Heart right ventricle (tissue), 16 donors: ENCODE data around the gene ABLIM2. TPM values are rescaled to one million over a fixed set of nuclear protein-coding genes. Genes with fewer than 3 reads are reported as not detected.
A peak's percentile ranks its signal among the peaks of the same experiment; 100 is the strongest.

ENCODE experiments used
- ATAC-seq, 8 donors: fragments of 200-7000 bp; cut with Tn5 transposase; one replicate each; pipeline ENCODE4 v1.9.1; 2020; ENCODE audit warnings: mild to moderate bottlenecking in 8 of 8, moderate library complexity in 8 of 8, moderate number of reproducible peaks in 1 of 8
- DNase-seq, 2 donors: peaks; one replicate each; pipeline ENCODE4 v3.0.0-alpha.2; 2020
- H3K27ac ChIP-seq, 10 donors: fragments of 200-600 bp; sonication (generic) in 2 of 10; one replicate each; pipeline versions ENCODE4 v1.5.0 to v1.8.0; 2020 to 2022; ENCODE audit warnings: mild to moderate bottlenecking in 3 of 10
- H3K27me3 ChIP-seq, 7 donors: fragments of 200-600 bp; one replicate each; pipeline ENCODE4 v1.8.0; 2021 to 2022; ENCODE audit warnings: mild to moderate bottlenecking in 2 of 7
- H3K36me3 ChIP-seq, 9 donors: fragments of 200-600 bp; sonication (generic) in 1 of 9; one replicate each; pipeline versions ENCODE4 v1.5.0 to v1.8.0; 2020 to 2022; ENCODE audit warnings: mild to moderate bottlenecking in 2 of 9
- H3K4me1 ChIP-seq, 9 donors: fragments of 200-600 bp; sonication (generic) in 1 of 9; one replicate each; pipeline versions ENCODE4 v1.5.0 to v1.8.0; 2020 to 2022; ENCODE audit warnings: mild to moderate bottlenecking in 4 of 9
- H3K4me3 ChIP-seq, 10 donors: fragments of 200-600 bp; sonication (generic) in 2 of 10; one replicate each; pipeline versions ENCODE4 v1.5.0 to v1.8.0; 2020 to 2022; ENCODE audit warnings: mild to moderate bottlenecking in 7 of 10, moderate library complexity in 2 of 10
- H3K9me3 ChIP-seq, 11 donors: fragments of 200-600 bp in 10 of 11; sonication (generic) in 2 of 11; one replicate each; pipeline versions ENCODE4 v1.5.0 to v1.8.0; 2013 to 2022; ENCODE audit warnings: mild to moderate bottlenecking in 2 of 11, control low read depth in 1 of 11, moderate library complexity in 1 of 11
- CTCF ChIP-seq, 9 donors: fragments of 200-600 bp; sonication (generic) in 2 of 9; IDR thresholded peaks; one replicate each; pipeline versions ENCODE4 v1.5.0 to v1.8.0; 2021 to 2022; ENCODE audit warnings: antibody characterized with exemption in 9 of 9, mild to moderate bottlenecking in 5 of 9, moderate library complexity in 1 of 9
- WGBS, 2 donors: extraction: QIAGEN DNeasy Blood & Tissue Kit; methylation state at CpG; one replicate each; pipeline ENCODE4 v1.1.7; 2013; ENCODE audit warnings: inconsistent platforms in 1 of 2; 5-methylcytosine and 5-hydroxymethylcytosine counted together
- intact Hi-C, 10 donors: fragments of 100-400 bp; cut with DNase I; formaldehyde crosslinking; loops; one replicate each; pipeline versions ENCODE4 v1.11.1 to v1.14.2; 2022
- polyA plus RNA-seq, 2 donors: library from polyadenylated mRNA; stranded (reverse); fragments of 200-250 nt; gene quantifications; one replicate each; pipeline ENCODE4 v1.2.3, GENCODE V29; 2013
- total RNA-seq, 10 donors: library from RNA; stranded (reverse); fragmentation: NEBNext Ultra II Directional in 3 of 10; extraction: Animal tissue kit (Norgen Biotek cat#: 25700) in 3 of 10; gene quantifications; one replicate each; pipeline versions ENCODE4 v1.2.1 to v1.2.4, GENCODE V29; 2021 to 2023
- donor health status: Arrhythmogenic right ventricular cardiomyopathy.
- donor health status: ischemic (EF 13 %, LVEDD 7.1; RV severe dilation, severe dysfunction).
- donor health status: healthy with polysubstance abuse.
- donor health status: DM: no; HTN: yes; CAD: no.
- donor health status: DM: no; HTN: no; CAD: no.
- donor health status: ischemic (EF 25% LVEDD 6.9; RV normal size, moderate dysfunction).
- donor health status: ischemic (EF 25% LVEDD 5.7; RV mildly dilated, moderate dysfunction).
- donor health status: healthy.
- donor health status: DM: yes; HTN: yes; CAD: no.
- donor health status: Ischemic cardiomyopathy.
- donor health status: ischemic (EF 35%, LVEDD 5.7; RV mildly dilated, moderate dysfunction).
- donor health status: nonischemic (EF 11% LVEDD 7.7; RV severe dilation, severe dysfunction).
- donor health status: DM: yes; HTN: yes; CAD: no.
- donor health status: PGD.
- donor health status: ischemic (EF 29% LVEDD 5.4; RV normal size, mild dysfunction).
- donor health status: nonischemic (EF 23%, LVEDD 6.1; RV moderate dilation, normal function).

Gene ABLIM2
- total and polyA plus RNA-seq, 12 donors, result 7.2 to 27.8 (median 17.6) TPM

- intact Hi-C loops, result loop anchor here in 8 of 10 donors (5.0 to 10.0 kb wide), 6 partner anchors 56 to 228 kb away; no protein-coding TSS in a partner anchor
- ATAC-seq (no peak), DNase-seq (no peak)
- H3K4me1 ChIP-seq, result peaks cover 18 to 58% (median 47%) of the 10 kb centered on the region in 9 donors
- no peak overlapping the region for H3K27ac ChIP-seq
- no peaks in the 10 kb centered on the region for H3K27me3 ChIP-seq
- H3K9me3 ChIP-seq, result no peaks in the 10 kb centered on the region
- H3K4me3 ChIP-seq, result no peak overlapping the region
- no peak for TF ChIP-seq CTCF (IDR thresholded peaks at IDR 0.05)
- H3K36me3 ChIP-seq, result no peaks in the 10 kb centered on the region
- 92 to 93% methylated on average over 10 of the region's 10 CpGs for WGBS, 2 donors
Measured at GRCh38 chr4:8179074-8179473, 20.5 kb upstream of the ABLIM2 start.

- no peak for ATAC-seq
- no peak for TF ChIP-seq CTCF (IDR thresholded peaks at IDR 0.05)
- Histone ChIP-seq H3K36me3 (no peaks in the 10 kb centered on the region), H3K9me3 (no peaks in the 10 kb centered on the region), H3K4me1 (peaks cover 15 to 47% (median 35%) of the 10 kb centered on the region in 9 donors), H3K27ac (no peak overlapping the region), H3K4me3 (no peak overlapping the region), H3K27me3 (peaks cover 0 to 4% (median 0%) of the 10 kb centered on the region in 7 donors)
- DNase-seq, result no peak
- intact Hi-C loops, result loop anchor here in 8 of 10 donors (5.0 to 10.0 kb wide), 6 partner anchors 57 to 229 kb away; no protein-coding TSS in a partner anchor
- 92% methylated on average over 11 of the region's 11 CpGs for WGBS, 2 donors
Measured at GRCh38 chr4:8177956-8178355, 19.3 kb upstream of the ABLIM2 start.

GRCh38 chr4:8177552-8177951 lies 18.9 kb upstream of the ABLIM2 start:
- Histone ChIP-seq H3K27me3 (peaks cover 0 to 5% (median 0%) of the 10 kb centered on the region in 7 donors), H3K4me1 (peaks cover 11 to 42% (median 31%) of the 10 kb centered on the region in 9 donors), H3K4me3 (no peak overlapping the region), H3K27ac (no peak overlapping the region), H3K36me3 (no peaks in the 10 kb centered on the region), H3K9me3 (no peaks in the 10 kb centered on the region)
- ATAC-seq, result no peak
- WGBS, 2 donors, result 59 to 64% methylated on average over 6 of the region's 6 CpGs
- no peak for TF ChIP-seq CTCF (IDR thresholded peaks at IDR 0.05)
- DNase-seq, result no peak
- intact Hi-C loops, result loop anchor here in 8 of 10 donors (5.0 to 10.0 kb wide), 6 partner anchors 57 to 230 kb away; no protein-coding TSS in a partner anchor

DNA sequence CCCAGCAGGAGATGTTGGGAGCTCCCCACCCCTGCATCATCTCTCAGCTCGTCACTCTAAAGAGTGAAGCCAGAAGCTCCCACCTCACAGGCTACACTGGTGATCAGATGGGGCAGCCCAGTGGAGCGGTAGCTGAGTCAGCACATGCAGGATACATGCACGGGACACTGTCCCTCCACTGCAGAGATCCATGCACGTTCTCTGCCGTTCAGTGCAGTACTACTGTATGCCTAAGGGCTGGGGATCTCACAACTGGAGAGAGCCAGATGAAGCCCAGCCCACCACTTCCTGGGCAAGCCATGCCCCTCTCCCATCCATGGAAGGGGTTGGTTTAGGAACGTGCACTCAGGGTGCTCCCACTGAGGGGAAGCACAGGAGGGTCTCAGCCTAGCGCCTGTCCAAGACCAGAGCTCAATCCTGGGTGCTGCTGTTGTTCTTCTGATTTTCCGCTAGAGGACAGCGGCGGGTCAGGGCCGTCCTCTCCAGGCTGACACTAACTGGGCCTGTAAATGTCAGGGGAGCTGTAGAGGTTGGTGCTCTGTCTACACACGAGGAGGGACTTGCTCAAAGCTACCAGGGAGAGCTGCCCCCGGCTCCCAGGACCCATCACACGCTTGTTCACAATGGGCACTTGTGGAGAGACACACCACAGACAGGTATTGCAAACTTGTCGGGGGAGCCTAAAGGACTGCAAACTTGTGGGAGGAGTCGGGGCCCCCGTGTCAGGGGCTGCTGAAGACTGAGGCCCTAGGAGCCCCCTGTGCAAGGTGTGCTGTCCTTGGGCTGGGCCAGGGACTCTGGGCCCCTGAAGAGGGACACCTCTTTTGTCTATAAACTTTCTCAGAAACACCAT lies 18.2 kb upstream of the ABLIM2 start:
- peak overlapping the region in 1 of 10 donors; percentile 12 for H3K27ac ChIP-seq
- no peak overlapping the region for H3K4me3 ChIP-seq
- no peaks in the 10 kb centered on the region for H3K36me3 ChIP-seq
- H3K9me3 ChIP-seq, result no peaks in the 10 kb centered on the region
- H3K4me1 ChIP-seq, result peaks cover 5 to 35% (median 24%) of the 10 kb centered on the region in 9 donors
- peak; percentile 71 to 88 (median 80) for ATAC-seq
- peak in 1 of 2 donors; percentile 51 for DNase-seq
- TF ChIP-seq CTCF (IDR thresholded peaks at IDR 0.05), result peak; percentile 75 to 91 (median 84)
- peaks cover 0 to 11% (median 0%) of the 10 kb centered on the region in 7 donors for H3K27me3 ChIP-seq
- 33 to 36% methylated on average over 17 of the region's 17 CpGs for WGBS, 2 donors
- intact Hi-C loops, result loop anchor here in 8 of 10 donors (5.0 to 10.0 kb wide), 6 partner anchors 58 to 231 kb away; no protein-coding TSS in a partner anchor
